Measurements from ENCODE around the gene MAP1B.

Gene MAP1B

GRCh38 chr5:72256536-72256935 lies 149.3 kb downstream of the MAP1B start:
- DNase-seq, result no peak

Data from EL (cell line).